ENCODE results near the gene OPHN1.
"Not testable (repeated sequence)": the region's sequence is repeated elsewhere in the genome, so short reads cannot be mapped to it uniquely, and the experiment has no call there.

The OPHN1 gene

DNA sequence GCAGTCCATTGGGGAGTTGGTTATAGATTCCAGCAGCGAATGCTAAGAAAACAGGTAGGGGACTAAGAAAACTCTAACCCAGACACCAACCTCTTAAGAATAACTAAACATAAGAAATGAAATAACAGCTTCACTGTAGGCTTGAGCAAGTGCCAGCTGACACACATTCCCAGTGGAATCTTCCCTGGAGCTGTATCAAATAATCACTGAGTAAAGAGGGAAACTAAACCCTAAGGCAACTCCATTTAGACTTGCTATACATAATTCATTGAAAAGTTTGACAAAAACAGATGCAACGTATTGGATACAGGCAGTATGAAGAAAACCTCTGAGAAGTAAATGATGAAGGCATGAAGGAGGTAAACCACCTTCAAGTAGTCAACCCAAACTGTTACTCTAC lies 293.5 kb downstream of the OPHN1 start:
- no peak for DNase-seq

GRCh38 chrX:68133181-68133580 lies 300.1 kb downstream of the OPHN1 start:
- DNase-seq: no peak

DNA sequence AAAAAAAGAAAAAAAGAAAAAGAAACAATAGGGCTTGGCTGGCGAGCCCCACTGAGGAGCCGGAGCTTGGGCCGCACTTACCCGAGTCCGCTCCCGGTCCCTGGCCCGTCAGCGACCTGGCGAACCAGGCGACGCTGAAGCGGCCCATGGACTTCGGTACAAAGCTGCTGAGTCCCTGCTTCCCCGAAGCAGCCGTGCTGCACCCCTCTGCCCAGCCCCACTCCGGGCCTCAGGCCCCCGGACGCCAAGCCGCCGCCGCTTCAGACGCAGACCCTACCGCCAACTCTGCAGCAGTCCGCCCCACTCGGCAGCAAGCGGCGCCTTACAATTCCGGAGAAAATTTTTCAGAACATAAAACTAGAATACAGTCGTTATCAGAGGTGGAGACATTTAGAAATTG lies 300.5 kb downstream of the OPHN1 start:
- no peak for DNase-seq

DNA sequence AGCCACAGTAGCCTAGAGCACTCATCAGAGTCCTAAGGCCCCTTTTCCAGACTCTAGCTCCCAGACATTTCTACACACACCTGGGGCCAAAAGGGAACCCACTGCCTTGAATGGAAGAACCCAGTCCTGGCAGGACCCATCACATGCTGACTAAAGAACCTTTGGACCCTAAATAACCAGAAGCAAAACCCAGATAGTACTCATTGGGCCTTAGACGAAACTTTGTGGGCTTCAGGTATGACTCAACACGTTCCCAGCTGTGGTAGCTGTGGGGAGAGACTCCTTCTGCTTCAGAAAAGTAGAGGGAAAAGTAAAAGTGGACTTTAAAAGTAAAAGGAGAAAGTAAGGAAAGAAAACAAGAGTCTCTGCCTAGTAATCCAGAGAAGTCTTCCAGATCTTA lies 311.5 kb downstream of the OPHN1 start:
- DNase-seq: no peak

DNA sequence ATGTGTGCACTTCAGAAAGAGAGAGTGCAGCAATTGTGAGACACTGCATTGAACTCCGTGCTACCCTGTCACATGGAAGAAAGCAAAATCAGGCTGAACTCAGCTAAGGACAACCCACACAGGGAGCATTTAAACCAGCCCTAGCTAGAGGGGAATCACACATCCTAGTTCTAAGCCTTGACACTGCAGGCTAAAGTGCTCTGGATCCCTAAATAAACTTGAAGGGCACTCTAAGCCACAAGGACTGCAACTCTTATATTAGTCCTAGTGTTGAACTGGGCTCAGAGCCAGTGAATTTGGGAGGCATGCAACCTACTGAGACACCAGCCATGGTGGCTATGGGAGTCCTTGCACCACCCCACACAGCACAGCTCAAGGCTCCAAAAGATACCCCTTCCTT lies 311.9 kb downstream of the OPHN1 start:
- DNase-seq: no peak

DNA sequence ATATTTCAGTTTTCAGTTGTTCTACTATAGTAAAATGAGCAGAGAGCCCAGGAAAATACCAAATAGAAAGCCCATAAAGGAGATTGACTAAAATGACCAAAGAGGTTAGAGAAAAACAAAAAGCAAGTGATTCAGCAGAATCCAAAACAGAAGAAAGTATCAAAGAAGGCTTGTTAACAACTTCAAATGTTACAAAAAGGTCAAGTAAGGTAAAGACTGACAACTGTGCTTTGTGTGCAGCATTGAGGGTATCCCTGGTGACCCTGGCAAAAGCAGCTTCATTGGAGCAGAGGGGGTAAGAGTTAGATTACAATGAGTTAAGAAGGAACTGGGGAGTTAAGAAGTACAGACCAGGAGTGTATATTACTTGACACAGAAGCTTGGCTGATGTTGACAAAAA lies 317.9 kb downstream of the OPHN1 start:
- DNase-seq: no peak

GRCh38 chrX:68114573-68115129 lies 318.6 kb downstream of the OPHN1 start:
- peak; percentile 1 for DNase-seq

GRCh38 chrX:68113837-68114572 lies 319.3 kb downstream of the OPHN1 start:
- DNase-seq: no peak

DNA sequence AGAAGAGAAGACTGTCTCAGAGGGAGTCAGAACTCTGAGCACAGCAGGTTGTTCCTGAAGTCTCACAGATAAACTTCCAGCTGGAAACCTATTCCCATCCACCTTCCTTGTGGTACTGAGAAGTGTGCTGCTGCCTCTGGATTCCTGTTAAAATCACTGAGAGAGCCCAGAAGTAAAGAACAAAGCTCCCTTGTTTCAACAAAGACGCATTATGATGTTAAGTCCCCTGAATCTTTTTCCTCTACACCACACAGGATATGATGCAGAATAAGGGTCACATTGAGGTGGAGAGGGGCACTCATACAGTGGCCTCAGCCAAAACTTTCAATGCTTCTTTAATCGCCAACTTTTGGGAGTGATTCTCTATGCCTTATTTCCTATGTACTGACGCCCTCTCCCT lies 321.0 kb downstream of the OPHN1 start:
- DNase-seq: no peak

GRCh38 chrX:68109162-68109561 lies 324.1 kb downstream of the OPHN1 start:
- DNase-seq: no peak

- no peak for DNase-seq
These were observed 334.9 kb downstream of the OPHN1 start for GRCh38 chrX:68098431-68098830.

GRCh38 chrX:68090266-68090665 lies 343.0 kb downstream of the OPHN1 start:
- DNase-seq: no peak

GRCh38 chrX:68087526-68087925 lies 345.8 kb downstream of the OPHN1 start:
- DNase-seq: no peak

GRCh38 chrX:68086709-68087108 lies 346.6 kb downstream of the OPHN1 start:
- no peak for DNase-seq

GRCh38 chrX:68084765-68085164 lies 348.5 kb downstream of the OPHN1 start:
- no peak for DNase-seq

- peak; percentile 56 for DNase-seq
These were observed 349.8 kb downstream of the OPHN1 start for GRCh38 chrX:68083510-68083909.

- no peak for DNase-seq
These were observed 353.3 kb downstream of the OPHN1 start for GRCh38 chrX:68079961-68080360.

DNA sequence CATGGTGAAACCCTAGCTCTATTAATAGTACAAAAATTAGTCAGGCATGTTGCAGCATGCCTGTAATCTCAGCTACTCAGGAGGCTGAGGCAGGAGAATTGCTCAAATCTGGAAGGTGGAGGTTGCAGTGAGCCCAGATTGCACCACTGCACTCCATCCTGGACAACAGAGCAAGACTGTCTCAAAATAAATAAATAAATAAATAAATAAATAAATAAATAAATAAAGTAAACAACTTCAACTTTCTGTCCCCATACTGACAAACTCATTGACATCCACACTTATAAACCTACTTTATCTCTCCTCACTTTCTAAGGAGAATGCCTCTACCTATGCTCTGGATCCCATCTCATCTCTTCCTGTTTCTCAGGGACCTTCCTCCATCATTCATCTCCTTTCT lies 354.5 kb downstream of the OPHN1 start:
- DNase-seq: not testable (repeated sequence)

- no peak for DNase-seq
These were observed 355.9 kb downstream of the OPHN1 start for GRCh38 chrX:68077378-68077777.

DNA sequence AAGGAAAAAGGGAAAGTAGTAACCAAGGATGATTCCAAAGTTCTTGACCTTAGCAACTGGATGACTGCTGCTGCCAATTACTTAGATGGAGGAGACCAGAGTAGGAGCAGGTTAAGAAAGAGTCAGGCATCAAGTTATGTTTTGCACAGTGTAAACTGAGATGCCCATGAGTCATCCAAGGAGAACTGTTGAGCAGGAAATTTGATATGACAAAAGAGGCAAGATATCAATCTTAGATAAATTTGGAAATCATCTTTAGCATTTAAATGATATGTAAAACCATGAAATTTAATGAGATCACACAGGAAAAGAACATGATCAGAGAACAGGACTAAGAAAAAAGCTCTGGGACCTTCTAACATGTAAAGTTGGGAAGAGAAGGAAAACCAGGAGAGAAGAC lies 361.3 kb downstream of the OPHN1 start:
- DNase-seq: no peak

DNA sequence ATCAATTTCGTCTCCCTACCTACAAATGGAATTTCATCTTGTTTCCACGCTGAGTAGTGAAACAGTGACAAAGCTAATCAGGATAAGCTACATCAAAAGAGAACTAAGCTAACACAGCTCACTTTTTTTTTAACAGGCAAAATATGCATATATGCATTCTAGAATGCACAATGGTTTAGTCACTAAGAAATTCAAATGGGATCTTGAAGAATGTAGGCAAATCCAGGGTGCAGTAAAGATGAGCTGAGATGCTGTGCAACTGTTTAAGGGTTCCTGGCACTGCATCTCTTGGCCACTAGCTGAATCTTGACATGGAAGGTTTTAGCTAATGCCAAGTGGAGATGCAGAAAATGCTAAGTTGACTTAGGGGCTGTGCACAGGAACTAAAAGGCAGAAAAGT lies 363.2 kb downstream of the OPHN1 start:
- not testable (repeated sequence) for DNase-seq

GRCh38 chrX:68061206-68061535 lies 372.1 kb downstream of the OPHN1 start:
- DNase-seq: no peak

DNA sequence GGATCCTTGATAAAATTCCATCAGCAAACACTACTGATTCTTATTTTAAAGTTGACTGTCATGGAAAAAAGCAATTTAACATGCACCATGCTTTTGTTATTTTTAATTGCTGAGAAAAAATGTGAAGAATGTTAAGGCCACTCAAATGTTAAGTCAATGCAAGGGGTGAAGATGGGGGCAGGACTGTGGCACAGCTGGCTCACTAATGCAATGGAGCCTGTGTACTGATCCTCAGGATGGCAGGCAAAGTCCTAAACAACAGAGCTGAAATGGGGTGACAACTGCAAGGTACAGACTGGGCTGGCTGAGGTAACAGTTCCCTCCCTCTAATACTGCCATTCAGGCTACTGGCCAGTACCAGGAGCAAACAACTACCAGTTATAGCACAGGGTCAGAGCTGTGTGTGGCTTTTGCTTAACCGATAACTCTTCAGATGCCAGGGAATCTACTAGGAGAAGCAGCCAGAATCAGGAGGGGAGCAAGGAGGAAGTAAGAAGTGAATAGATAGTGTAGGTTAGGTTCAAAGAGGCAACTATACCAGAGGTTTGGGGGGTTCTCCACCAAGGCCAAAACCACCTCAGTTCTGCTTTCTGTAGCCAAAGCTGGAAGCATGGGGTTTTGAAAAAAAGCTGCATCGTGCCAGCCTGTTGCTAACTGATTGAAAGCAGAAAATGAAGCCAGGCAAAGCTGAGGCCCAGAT lies 372.6 kb downstream of the OPHN1 start:
- DNase-seq: peak; percentile 5

- DNase-seq: no peak
These were observed 373.8 kb downstream of the OPHN1 start for GRCh38 chrX:68059469-68059868.

GRCh38 chrX:68049466-68049865 lies 383.8 kb downstream of the OPHN1 start:
- no peak for DNase-seq

All from kidney glomerular epithelial cell (primary cell).